NCI-H1105 (cell line): ENCODE data around the gene BTBD2.
A peak's percentile ranks its signal among the peaks of the same experiment; 100 is the strongest.

ENCODE experiments used
- DNase-seq: peaks from one replicate; lab custom pipeline; 2025; lab: John Stamatoyannopoulos, UW

The BTBD2 gene

DNA sequence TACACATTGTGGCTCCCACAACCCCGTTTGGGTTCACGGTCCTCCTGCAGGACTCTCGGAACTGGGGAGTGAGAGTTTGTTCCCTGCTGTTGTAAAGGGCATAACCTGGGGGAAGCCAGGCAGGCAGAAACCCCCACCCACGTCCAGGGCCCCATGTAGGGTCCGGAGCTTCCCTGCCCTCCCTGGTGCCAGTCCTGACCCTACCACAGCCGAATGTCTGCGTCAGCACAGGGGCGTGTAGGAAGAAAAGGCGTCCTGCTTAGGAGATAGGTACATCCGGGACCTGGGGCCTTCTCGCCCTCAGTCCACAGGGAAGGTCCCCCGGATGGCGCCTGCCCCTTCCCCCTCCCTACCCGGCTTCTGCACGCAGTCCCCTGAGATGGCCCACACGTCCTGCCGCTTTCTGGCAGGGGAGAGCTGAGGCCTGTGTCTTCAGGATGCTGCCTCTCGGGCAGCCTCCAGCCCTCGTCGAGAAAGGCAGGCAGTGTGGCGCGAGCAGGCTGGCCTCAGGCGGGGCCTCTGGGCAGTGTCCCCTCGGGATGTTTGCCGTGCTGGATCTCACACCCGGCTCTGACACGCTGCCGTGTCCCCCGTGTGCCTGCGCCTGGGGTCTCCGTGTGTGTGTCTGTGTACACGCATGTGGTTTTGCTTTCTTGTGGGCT lies 55.5 kb downstream of the BTBD2 start:
- DNase-seq: no peak

DNA sequence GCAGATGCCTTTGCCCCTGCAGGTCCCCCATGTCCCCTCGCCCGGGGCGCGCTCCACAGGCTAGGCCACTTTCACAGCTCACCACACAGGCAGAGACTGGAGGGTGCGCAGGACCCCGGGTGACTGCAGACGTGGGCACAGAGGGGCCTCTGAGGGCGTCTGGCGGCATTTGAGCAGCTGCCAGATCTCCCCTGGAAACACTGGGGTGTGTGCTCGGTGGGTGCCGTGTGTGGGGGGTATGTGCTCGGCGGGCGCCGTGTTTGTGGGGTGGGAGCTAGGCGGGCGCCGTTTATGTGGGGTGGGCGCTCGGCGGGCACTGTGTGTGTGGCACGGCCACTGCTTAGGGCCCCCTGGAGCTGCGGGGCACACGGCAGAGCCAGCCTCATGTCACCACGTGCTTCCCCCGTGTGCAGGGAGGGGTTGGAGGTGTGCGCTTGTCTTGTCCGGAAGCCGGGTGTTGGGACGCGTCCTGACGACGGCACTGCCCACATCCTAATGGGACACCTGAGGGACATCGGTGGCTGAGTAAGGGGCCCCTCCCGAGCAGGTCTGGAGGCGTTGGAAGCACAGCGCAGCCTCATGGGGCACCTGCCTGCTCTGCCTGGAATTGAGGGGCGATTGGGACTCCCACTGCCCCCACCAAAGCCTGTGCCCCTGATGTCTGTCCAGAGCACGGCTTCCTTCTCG lies 57.8 kb downstream of the BTBD2 start:
- no peak for DNase-seq

DNA sequence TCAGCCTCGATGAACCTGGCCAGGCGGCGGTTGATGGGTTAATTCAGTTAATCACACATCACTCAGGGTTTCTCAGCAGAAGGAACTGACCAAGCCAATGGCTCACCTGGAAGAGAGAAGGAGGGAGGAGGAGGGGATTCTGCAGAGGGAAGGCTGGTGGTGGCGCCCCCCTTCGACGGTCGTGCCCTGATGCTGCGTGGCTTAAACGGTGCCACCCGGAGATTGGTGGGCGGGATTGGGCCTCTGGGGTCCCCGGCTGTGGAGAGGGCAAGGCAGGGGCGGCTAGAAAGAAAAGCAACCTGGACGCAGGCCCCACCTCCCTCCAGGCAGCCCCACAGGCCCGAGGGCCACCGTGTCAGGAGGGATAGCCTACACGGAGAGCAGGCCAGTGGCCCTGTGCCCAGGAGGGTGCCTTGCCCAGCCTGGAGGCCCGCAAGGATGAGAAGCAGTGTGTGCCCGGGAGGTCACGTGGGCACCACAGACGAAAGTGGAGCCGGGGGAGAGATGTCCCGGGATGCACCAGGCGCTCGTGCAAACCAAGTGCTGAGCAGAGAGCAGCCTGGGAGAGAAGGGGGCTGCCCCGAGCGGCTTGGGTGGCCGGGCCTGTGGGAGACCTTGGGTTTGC lies 58.5 kb downstream of the BTBD2 start:
- no peak for DNase-seq

DNA sequence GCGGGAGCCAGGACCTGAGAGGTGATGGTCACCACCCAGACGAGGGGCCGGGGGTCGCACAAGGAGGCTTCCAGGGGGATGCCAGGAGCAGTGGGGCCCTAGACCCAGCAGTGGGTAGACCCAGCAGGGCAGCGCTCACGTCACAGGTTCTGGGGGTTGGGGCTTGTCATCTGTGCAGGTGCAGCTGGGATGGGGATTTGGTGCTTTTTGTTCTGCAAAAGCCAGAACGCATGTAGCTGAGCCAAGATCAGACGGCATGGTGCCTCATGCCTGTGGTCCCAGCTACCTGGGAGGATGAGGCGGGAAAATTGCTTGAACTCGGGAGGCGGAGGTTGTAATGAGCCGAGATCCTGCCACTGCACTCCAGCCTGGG lies 59.4 kb downstream of the BTBD2 start:
- no peak for DNase-seq

DNA sequence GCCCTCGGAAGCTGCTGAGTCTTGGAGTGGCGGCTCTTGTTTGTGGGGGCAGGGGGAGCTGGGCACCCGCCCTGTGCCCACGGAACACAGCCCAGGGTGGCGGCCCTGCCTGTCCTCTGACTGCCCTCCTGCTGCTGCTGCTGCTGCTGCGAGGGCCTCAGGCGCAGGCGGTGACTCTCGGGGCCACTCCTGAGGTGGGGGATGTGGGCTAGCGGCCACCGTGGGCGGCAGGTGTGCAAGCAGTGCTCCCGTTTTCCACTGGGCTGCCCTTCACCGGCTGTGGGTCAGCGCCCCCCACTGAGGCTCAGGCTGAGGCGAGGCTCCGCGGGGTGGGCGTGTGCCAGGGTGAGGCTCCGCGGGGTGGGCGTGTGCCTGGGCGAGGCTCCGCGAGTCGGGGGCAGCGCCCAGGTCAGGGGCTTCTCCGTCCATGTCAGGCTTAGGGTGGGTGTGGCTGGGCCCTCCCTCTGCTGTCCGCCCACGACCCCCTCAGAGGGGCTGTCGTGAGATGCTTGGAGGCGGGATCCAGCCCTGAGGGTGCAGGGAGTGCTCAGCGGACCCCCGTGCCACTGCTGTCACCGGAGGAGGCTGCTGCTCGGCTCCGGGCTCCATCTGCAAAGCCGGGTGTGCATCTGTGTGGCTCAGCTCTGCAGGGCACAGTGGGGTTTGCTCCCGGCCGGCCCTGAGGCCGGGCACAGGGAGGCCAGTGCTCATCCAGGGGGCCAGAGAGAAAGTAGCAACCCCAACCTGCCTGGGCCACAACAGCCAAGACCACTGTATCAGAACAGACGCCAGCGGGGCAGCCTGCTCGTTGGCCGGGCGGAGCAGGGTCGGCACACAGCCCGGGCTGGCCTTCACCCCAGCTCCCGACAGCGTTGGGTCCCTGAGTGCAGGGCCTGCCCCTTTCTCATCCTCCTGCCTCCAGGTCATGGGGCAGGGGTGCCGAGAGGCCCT lies 60.1 kb downstream of the BTBD2 start:
- DNase-seq: no peak

DNA sequence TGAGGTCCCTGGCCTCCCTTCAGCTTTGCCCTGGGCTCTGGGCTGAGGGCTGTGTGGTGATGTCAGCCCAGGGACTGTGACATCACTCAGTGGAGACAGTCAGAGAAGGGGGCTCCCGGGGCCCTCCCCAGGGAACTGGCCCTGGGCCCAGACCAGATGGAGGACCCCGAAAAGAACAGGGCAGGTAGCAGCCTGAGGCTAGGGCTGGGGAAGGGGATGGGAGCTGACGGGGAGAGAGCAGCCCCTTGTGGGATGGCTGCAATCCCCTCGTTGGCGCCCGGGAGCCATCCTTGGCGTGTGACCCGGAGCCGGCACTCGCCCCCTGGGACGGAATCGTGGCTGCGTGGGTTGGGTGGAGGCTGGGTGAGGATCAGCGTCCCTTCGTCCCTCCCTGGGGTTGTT lies 61.0 kb downstream of the BTBD2 start:
- DNase-seq: no peak

DNA sequence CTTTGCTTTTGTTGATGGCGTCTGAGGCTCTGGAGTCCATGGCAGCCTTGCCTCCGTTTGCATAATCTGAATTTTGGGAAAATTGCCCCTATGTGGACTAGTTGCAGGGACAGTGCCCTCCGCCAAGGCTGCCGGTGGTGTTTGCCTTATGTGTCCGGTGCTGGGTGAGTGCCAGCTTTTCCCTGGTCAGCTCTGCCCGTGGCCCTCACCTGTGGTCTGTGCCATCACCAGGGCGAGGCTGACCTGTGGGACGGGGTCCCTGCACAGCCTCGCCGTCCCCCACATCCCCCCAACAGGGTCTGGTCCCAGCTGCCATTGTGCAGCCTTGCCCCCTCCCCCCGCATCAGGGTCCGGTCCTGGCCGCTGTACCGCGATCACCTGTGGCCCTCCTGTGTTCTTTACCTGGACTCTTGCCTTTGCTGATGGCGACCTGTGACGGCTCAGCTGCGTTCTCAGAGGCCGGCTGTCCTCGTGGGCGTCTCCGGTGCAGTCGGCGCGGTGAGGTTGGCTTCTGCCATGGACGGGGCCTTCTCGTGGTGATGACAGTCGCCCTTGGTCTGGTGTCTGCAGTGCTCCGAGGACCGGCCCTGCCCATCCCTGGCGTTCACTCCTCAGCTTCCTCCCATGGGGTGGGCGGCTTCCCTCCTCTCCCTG lies 61.9 kb downstream of the BTBD2 start:
- no peak for DNase-seq

DNA sequence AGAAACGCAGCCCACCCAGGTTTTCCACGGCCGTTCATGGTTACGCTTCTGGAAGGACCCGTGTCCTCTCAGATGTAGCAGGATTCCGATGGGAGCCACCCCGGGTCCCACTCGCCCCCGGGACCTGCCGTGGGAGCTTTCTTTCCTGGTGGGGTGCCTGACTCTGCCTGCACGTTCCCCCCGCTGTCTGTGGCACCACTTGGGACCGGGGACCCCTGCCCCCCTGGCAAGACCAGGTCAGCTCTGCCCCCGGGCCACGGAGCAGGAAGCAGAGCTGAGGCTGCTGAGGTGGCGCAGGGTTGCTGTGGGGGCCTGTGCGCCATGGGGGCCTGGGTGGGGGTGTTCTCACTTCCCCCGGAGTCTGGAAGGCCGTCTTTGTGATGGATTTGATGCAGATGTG lies 62.5 kb downstream of the BTBD2 start:
- no peak for DNase-seq

DNA sequence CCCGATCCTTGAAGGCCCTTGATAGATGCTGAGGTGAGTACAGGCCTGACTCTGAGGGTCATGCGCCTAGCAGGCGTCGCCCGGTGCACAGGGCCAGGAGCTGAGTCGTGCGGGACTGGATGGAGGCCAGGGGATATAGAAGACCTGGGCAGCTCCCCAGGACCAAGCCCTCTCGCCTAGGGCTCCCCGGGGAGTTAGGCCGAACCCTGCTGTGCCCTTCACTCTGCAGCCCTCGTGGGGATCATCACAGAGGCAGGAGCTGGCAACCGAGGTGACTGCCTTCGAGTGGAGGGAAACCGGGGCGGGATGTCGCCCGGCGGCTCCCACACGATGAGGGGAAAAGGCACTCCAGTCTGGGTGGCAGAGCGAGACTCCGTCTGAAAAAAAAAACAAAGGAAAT lies 62.9 kb downstream of the BTBD2 start:
- no peak for DNase-seq

DNA sequence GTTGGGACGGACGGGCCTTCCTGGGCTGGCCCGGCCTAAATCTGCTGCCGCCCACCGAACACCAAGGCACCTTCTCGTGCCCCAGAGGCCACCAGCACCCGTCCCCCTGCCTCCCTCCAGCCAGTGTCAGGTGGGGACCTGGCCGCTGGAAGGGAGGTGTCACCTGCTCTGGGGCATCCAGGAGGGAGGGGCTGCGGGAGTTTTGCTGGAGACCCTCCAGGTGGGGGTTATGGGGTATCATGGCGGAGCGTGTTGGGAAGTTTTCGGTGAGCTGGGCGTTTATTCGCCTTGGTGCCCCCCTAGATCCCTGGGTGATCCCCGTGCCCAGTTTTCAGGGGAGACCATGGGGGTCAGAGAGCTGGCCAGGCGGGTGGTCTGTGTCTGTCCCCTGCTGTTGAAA lies 64.9 kb downstream of the BTBD2 start:
- DNase-seq: no peak

DNA sequence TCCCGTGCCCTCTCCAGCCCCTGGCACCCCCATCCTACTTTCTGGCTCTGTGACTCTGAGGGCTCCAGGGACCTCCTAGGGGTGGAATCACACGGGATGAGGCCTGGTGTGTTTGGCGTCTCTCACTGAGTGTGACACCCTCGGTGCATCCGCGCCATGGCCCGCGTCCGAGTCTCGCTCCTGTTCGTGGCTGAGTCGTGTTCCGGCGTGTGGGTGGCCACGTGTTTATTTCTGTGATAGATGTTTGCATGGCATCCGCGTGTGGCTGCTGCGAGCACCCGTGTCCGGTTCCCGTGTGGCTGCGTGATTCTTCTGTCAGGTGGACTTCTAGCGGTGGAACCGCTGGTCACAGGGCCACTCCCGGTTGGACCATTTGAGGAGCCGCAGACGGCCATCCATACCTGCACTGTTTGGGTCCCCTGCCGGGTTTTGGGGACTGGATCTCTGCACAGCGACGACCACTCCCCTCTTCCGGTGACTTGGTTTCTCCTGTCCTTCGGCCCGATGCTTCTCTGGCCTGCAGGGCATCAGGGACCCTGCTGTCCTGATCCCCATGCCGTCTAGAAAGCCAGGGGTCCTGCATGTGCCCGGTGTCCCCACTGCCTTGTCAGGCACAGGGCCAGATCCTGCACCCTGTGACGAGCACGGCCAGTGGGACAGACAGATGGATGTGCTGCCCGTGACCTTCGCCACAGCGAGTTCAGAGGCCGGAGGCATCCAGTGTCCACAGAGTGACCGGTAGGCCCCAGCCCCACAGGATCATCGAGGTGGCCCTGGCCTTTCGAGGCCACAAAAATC lies 66.0 kb downstream of the BTBD2 start:
- no peak for DNase-seq

DNA sequence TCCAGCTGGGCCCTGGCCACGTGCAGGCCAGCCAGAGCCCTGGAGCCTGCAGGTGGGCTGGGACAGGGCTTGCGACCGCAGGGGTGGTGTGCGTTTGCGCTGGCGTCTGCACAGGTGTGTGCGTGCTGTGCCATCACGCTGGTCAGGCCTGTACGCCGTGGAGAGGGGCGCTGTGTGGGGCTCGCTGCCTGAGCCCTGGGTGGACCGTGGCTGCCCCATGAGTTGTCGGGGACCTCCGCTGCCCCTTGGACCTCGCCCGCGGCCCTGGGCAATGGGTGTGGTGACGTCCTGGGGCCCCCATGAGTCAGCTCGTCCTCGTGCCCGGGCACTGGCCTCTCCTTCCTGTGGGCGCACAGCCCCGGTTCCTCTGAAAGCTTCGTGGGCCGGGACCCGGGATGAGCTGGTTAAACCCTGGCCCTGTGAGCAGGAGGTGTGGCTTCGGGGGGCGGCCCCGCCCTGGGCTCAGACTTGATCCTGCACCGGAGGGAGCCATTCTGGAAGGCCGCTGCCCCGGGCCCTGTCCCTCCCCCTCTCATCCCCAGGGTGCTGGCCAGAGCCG lies 67.8 kb downstream of the BTBD2 start:
- no peak for DNase-seq

DNA sequence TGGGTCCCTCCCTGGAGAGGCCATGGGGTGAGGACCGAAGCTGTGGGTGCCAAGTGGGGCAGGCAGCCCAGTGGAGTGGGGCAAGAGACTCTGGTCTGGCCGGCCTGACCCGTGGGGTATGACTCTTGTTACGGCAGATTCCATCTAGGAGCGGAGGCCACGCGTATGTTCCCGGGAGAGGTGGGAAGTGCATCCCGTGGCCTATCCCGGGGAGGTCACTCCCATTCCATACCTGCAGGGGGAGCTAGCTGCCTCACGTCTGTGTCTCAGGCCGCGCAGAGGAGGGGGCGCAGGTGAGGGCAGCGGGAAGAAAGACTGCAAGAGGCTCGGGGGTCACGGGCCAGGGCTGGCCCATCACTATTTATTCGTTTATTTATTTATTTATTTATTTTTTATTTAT lies 69.6 kb downstream of the BTBD2 start:
- no peak for DNase-seq

DNA sequence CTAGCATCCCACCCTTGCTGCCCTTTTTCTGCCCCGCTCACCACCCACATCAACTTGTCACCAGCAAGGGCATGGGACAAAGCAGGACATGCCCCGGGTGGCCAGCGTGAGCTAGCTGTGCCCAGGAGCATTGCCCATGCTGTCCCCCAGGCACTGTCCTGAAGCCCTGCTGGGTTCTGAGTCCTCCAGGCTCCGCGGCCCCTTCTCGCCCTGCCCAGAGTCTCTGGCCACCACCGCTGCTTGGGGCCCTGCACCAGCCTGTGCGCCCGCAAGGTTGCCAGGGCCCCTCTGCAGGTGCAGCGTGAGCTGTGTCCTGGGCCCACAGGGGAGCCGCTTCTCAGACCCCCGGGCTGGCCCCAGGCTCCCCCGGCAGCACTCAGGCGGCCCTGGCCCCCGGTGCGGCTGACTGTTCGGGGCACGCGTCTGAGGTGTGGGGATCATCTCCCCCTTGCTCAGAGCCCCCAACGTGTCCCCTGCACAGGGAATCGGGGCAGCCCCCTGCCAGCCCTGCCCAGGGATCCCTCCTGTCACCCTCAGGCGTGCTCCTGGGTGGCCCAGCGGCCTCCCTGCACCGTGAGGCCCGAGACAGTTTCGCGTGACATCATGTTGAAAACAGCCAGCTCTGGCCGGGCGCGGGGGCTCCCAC lies 70.5 kb downstream of the BTBD2 start:
- no peak for DNase-seq

DNA sequence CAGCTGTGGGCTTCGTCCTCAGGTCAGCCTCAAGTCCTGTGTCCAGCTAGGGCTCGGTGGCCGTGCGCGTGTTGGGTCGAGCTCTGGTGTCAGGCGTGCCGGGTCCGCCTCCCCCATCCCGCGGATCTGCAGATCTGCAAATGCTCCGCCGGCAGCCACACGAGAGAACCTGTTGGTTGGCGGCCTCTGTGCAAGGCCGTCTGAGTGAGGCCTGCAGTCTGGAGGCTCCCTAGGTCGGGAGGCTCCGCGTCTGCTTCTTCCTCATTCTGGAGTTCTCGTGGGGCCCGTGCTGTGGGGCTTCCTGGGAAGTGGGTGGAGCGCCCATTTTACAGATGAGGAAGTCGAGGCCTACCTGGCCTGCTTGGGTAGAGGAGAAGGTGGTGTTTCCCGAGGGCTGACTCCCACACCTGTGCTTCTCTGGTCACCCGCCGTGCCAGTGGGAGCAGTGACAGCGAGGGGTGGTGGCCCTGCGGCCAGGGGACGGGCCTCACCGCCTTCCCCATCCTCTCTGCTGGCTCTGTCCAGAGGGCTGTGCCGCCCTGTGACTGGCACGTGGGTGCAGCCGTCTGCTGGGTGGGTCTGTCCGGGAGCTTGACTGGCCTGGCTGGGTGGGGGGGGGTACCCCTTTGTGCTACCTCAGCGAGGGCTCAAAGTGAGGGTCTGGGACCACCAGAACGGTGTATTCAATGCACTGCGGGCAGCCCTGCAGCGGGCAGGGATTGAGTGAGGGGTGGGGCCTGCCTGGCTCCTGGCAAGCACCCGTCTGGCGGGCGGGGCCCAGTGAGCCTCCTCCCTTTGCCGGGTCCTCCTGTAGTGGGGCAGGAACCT lies 71.2 kb downstream of the BTBD2 start:
- no peak for DNase-seq

DNA sequence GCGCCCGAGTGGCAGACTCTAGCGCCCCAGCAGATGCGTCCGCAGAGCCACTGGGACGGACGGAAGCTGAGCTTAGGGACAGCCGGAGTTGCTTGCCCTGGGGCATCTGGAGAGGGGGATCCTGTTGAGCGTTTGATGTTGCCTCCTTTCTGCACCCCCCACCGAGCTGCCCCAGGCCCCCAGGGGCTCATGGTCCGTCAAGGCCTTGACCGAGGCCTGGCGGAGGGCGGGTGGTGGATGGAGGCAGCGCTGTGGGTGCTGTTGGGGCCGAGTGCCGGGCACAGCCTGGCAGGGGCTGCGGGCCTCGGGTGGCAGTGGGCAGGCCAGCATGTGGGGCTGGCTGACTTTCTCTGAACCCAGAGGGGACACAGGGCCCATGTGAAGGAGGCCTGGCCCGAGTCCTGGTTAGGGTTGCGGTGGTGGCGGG lies 71.8 kb downstream of the BTBD2 start:
- no peak for DNase-seq

DNA sequence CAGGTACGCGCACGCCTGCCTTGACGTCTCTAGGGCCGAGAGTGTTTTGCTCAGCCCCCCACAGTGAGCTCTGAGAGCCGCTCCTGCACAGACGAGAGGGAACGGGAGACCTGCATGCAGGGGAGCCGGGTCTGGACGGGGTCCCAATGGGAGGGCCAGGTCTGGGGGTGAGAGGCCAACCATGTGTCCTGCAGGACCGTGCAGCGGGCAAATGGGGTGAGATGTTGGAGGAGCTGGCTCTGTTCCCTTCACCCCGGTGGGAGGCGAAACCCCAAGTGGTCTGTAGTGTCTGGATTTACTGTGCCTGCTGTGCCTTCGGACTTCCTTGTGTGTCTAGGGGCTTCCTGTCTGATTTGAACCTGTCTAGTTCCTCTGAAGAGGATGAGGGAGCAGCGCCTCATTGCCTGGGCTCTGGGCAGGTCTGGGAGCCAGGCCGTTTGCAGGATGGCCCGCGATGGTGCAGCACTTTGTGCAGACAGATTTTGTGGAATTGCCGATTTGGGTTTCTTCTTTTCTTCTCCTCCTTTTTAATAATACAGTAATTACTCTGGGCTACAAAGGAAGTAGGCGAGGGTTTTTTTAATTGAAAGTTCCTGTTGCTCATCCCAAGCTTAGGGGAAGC lies 72.5 kb downstream of the BTBD2 start:
- no peak for DNase-seq

DNA sequence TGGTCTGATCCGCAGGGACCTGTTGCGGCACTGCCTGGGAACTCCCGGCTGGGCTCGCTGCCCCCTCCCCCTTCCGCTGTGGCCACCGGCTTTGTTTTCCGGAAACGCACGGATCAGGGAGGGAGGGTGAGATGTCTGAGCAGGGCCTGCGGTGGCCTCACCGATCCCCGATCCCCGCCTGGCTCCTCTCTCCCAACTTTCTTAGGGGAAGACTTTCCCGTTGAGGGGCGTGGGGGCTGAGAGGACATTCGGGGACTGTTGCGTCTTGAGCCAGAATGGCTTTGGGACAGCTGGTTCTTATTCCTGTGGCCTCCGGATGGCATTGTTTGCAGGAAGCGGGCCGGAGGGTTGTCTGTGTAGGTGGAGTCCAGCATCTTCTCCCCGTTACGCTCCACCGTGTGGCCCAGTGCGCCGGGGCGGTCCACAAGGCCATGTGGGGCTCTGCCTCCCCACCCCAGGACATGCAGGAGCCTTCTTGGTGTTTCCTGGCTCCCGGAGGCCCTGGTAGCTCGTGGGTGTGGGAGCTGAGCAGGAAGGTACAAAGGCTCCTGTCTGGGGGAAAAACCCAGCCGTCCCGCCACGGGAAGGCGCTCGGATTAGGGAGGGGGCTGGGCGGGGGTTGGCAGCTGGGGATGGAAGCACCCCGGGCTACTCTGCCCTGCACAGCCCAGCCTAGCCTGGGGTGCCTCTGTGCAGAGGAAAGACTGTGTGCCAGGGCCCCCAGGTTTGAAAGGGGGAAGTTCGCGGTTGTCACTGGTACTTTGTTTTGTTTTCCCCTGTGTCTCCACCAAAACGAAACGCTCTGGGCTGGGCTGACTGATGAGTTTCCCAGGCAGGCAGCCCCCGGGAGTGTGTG lies 73.2 kb downstream of the BTBD2 start:
- peak; percentile 44 for DNase-seq
